Right forelimb (tissue), 1 donor: ENCODE measurements around the gene LYRM7.
"Not testable (repeated sequence)": the region's sequence is repeated elsewhere in the genome, so short reads cannot be mapped to it uniquely, and the experiment has no call there.

Experiments used
- DNase-seq: peaks from one replicate; pipeline ENCODE4 v3.0.0-alpha.2; 2018

The LYRM7 gene

DNA sequence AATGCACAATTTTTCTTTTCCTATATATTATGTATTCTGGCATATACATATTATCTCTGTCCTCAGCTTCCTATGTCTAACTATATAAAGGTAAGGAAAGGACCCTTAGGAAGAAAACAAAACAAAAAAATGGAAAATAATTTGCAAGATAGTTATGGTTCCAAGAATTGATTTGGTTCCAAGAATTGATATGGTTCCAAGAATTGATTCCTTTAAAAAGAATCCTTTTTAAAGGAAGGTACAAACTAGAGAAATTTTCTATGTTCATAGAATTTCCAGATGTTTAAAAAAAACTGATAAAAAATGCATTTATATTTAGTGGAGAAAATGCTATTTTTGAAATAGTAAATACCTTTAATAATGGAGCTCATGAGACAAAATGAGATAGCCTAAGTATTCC, 12.1 kb downstream of the LYRM7 start:
- DNase-seq: no peak

DNA sequence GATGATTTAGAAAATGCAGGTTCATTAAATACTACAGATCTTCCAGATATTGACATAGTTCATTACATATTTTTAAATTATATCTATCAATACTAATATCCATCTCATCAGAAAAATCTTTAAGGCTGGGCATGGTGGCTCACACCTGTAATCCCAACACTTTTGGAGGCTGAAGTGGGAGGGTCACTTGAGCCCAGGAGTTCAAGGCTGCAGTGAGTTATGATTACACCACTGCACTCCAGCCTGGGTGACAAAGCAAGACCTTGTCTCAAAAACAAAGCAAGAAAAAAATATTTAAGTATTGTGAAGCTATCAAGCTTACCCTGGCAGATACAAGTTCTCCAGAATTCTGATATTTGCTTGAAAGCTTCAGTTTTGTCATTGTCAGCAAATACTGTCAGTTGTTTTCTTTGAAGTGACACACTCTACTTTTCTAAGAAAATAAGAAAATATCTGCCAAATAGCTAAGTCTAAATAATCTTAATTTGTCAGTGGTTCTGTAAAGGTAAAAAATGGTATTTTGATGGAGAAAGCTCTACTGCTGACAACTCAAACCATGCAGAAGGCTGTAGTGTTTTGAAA, 14.9 kb downstream of the LYRM7 start:
- no peak for DNase-seq

DNA sequence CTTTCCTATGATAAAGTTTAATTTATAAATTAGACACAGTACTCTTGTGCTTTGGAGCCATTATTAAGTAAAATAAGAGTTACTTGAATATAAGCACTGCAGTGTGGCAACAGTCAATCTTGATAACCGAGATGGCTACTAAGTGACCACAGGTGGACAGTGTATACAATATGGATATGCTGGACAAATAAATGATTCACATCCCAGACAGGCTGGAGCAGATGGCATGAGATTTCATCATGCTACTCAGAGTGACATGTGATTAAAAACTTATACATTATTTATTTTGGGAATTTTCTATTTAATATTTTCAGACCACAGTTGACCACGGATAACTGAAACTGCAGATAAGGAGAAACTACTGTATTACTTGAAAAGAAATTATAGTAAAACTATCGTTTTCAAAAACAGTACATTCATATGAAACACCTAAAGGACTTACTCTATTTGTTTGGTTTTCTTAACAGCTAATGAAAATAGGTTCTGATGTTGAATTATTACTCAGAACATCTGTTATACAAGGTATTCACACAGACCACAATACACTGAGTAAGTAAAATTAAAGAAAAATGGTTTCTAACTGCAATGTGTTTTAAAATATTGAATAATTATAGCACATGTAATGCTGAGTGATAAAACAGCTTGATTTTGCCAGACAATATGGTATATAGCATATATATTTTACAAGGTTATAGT, 16.0 kb downstream of the LYRM7 start:
- no peak for DNase-seq

DNA sequence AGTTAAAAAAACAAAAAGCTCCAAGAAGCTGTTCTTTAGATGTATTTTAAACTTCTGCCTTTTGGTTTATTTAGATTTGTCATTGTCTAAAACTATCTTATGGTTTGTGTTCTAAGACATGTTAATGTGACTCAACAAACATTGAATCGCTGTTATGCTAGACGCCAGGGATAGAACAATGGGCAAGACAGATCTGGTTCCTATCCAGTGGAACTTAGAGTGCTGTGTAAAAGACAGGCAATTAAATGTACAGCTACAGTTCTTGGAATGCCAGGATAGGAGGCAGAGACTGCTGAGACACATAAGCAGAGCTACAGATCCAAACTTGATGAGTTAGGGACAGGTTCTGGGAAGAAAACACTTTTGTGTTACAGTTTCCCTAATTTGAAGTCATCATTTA, 22.4 kb downstream of the LYRM7 start:
- DNase-seq: no peak

GRCh38 chr5:131193897-131194296, 23.2 kb downstream of the LYRM7 start:
- not testable (repeated sequence) for DNase-seq

GRCh38 chr5:131194725-131195124, 24.0 kb downstream of the LYRM7 start:
- no peak for DNase-seq

DNA sequence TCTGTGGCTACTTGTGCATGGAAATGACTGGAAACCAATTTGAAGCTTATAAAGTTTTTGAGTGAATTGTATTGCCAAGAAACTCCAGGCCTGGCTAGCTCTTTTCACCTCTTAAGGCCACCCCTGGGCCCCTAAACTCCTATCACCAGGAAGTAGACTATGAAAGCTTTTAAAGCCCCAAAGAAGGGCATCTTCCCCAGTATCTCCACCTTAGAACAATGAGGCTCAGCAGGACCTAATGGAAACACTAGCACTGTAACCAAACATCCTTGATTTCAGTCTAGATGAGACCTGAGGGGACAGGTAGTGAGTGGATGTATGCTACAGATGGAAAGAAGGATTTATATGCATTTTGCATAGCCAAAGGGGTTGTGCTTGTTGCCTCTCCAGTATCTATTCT, 25.0 kb downstream of the LYRM7 start:
- no peak for DNase-seq

GRCh38 chr5:131196331-131196730, 25.6 kb downstream of the LYRM7 start:
- no peak for DNase-seq

DNA sequence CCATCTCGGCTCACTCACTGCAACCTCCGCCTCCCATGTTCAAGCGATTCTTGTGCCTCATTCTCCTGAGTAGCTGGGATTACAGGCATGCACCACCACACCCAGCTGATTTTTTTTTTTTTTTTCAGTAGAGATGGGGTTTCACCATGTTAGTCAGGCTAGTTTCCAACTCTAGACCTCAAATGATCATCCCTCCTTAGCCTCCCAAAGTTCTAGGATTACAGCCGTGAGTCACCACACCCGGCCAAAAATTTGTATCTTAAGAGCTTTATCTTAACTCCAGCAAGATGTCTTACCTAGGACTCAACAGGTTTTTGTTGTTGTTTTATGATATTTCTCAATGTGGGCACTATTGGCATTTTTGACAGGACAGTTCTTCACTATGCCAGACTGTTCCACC, 27.9 kb downstream of the LYRM7 start:
- no peak for DNase-seq

DNA sequence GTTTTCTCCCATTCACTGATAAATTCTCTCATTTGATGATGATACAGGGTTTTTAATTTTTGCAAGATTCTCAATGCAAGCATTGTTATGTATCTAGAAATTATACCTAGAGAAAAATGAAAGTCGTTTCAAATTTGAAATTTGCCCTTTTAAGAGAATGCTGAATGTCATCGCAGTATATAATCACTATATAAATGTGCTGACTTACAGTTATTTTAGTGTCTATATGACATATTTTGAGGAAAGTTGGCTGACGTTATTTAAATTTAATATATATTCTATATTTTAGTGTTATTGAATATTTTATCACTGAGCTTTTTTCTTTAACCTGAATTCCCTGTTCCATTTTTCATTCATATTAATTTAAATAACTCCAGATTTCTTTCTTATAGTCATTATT, 29.8 kb downstream of the LYRM7 start:
- DNase-seq: no peak

GRCh38 chr5:131204964-131205363, 34.2 kb downstream of the LYRM7 start:
- DNase-seq: no peak

GRCh38 chr5:131206061-131206460, 35.3 kb downstream of the LYRM7 start:
- no peak for DNase-seq

- DNase-seq: no peak
These were observed 36.0 kb downstream of the LYRM7 start for GRCh38 chr5:131206772-131207171.

- DNase-seq: no peak
These were observed 38.4 kb downstream of the LYRM7 start for GRCh38 chr5:131209175-131209505.

GRCh38 chr5:131209506-131210150, 38.9 kb downstream of the LYRM7 start:
- DNase-seq: no peak

DNA sequence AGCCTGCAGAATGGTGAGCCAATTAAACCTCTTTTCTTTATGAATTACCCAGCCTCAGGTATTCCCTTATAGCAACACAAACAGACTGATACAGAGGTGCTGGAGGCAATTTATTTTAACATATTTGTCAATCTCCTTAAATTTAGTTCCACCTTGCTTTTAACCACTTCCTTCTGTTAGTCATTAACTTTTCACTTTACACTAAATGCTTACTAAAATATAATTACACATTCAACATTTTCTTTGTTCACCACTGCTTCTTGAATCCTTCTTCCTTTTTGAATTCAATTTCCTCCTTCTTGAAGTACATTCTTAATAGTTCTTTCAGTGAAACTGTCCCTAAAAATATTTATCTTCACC, 39.4 kb downstream of the LYRM7 start:
- DNase-seq: no peak

DNA sequence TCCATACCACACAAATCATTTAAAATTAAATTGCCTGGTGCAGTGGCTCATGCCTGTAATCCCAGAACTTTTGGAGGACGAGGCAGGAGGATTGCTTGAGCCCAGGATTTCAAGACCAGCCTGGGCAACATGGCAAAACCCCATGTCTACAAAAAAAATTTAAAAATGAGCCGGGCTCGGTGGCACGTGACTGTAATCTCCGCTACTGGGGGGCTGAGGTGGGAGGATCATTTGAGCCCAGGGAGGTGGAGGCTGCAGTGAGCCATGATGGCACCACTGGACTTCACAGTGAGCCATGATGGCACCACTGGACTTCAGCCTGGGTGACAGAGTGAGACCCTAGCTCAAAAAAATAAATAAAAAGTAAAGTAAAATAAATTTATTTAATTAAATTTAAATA, 40.9 kb downstream of the LYRM7 start:
- no peak for DNase-seq

DNA sequence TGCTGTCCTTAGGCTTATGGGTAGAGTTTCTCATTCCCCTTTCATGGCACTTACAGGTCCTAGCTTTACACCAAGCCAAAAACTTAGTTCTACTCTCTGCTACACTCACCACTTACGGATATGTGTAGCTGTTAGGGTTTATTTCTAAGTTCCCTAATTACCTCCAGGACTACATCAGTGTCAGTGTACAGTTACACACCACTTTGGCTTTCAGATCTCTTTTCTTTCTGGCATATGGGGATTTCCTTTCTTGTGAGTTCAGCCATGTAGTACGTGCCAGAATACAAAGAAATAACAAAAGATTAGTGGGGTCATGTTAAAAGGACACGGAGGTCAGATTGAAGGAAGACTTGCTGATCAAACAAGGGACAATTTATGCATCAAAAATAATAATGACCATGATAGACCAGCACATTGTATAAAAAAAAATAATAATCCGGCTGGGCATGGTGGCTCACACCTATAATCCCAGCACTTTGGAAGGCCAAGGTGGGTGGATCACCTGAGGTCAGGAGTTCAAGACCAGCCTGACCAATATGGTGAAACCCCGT, 41.8 kb downstream of the LYRM7 start:
- DNase-seq: no peak

- no peak for DNase-seq
These were observed 44.0 kb downstream of the LYRM7 start for GRCh38 chr5:131214609-131215227.

GRCh38 chr5:131217791-131218190, 47.0 kb downstream of the LYRM7 start:
- no peak for DNase-seq

DNA sequence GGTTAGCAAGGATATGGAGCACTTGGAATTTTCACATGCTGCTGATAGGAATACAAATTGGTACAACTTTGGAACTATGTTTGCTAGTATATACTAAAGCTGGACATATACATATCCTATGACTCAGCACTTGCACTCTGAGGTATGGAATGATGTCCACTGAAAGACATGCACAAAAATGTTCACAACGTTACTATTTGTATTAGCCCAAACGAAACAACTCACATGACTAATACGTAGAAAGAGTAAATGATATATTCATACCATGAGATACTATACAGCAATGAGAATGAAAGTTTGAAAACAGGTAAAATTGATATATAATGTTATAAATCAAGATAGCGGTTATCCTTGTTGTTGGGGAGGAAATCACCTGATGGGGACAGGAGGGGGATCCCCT, 47.6 kb downstream of the LYRM7 start:
- DNase-seq: no peak

DNA sequence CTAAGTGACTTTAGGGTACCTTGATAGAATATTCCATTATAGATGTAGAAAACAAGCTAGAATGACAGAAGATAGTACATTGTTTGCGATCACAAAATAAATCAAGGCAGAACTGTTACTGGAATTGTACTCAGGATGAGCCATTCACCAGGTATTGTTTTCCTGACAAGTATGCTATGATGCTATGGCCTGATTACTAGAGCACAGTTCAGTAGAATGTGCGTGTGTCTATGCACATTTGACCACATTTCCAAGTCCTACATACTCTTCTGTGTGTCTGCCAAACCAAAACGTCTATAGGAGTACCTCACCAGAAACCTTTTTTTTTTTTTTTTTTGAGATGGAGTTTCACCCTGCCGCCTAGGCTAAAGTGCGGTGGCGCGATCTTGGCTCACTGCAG, 49.8 kb downstream of the LYRM7 start:
- no peak for DNase-seq

- DNase-seq: no peak
These were observed 50.4 kb downstream of the LYRM7 start for GRCh38 chr5:131221008-131221703.
